GM12874 (cell line): ENCODE results near the gene RAB24.

Source experiments
- TF ChIP-seq, protein P1 (sequence below): IDR thresholded peaks from 2 replicates; pipeline ENCODE4 v1.5.1; 2011; ENCODE audit warnings: low read depth, mild to moderate bottlenecking, control low read depth, low read length, moderate library complexity; ENCODE audit not compliant: insufficient read depth

Gene RAB24

DNA sequence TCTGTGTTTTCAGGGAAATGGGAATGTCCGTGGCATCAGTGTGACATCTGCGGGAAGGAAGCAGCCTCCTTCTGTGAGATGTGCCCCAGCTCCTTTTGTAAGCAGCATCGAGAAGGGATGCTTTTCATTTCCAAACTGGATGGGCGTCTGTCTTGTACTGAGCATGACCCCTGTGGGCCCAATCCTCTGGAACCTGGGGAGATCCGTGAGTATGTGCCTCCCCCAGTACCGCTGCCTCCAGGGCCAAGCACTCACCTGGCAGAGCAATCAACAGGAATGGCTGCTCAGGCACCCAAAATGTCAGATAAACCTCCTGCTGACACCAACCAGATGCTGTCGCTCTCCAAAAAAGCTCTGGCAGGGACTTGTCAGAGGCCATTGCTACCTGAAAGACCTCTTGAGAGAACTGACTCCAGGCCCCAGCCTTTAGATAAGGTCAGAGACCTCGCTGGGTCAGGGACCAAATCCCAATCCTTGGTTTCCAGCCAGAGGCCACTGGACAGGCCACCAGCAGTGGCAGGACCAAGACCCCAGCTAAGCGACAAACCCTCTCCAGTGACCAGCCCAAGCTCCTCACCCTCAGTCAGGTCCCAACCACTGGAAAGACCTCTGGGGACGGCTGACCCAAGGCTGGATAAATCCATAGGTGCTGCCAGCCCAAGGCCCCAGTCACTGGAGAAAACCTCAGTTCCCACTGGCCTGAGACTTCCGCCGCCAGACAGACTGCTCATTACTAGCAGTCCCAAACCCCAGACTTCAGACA, 9.5 kb downstream of the RAB24 start:
- TF ChIP-seq, protein P1, sequence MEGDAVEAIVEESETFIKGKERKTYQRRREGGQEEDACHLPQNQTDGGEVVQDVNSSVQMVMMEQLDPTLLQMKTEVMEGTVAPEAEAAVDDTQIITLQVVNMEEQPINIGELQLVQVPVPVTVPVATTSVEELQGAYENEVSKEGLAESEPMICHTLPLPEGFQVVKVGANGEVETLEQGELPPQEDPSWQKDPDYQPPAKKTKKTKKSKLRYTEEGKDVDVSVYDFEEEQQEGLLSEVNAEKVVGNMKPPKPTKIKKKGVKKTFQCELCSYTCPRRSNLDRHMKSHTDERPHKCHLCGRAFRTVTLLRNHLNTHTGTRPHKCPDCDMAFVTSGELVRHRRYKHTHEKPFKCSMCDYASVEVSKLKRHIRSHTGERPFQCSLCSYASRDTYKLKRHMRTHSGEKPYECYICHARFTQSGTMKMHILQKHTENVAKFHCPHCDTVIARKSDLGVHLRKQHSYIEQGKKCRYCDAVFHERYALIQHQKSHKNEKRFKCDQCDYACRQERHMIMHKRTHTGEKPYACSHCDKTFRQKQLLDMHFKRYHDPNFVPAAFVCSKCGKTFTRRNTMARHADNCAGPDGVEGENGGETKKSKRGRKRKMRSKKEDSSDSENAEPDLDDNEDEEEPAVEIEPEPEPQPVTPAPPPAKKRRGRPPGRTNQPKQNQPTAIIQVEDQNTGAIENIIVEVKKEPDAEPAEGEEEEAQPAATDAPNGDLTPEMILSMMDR, result no peak

GRCh38 chr5:177291735-177292134, 11.8 kb downstream of the RAB24 start:
- TF ChIP-seq, protein P1, result no peak

DNA sequence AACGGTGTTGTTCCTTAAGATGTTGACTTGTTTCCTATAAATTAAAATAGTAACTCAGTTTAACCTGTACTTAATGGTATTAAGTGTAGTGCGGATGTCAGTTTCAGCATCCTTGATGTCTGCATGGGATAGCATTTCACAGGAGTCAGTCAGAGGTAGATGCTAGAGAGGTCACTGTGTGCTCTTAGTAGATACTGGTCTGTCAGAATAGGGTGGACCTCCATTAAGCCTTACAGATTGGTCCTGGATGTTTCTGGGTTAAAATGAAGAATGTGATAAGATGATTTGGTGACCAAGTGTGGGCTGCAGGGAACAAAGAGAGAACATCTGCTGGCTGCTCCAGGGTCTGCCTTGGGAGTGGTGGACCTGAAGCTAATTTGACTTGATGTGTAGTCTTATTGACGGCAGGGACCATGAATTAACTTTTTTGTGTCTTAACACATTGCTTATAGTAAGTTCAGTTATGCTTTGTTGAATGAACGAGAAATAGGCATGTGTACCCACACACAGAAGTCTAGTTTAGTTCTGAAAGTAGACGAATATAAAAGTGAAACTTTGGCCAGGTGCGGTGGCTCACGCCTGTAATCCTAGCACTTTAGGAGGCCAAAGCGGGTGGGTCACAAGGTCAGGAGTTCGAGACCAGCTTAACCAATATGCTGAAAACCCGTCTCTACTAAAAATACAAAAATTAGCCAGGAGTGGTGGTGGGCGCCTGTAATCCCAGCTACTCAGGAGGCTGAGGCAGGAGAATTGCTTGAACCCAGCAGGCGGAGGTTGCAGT, 12.5 kb downstream of the RAB24 start:
- TF ChIP-seq, protein P1, result no peak

DNA sequence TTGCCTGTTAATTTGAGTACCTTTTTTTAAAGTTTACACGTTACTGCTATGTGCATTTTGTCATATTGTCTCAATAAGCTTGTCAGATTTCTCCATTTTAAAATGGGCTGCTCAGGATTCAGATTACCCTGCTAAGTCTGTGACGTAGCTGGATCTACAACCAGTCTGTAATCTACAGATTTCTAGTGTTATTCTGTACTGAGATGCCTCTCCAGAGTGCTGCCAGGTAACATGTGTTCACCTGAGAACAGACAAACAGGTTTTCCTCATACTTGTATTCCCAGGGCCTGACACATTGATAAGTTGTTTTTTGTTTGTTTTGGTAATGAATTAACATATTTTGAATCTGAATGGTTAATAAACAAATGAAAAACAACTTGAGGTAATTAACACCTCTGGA, 15.3 kb downstream of the RAB24 start:
- TF ChIP-seq, protein P1, result no peak

DNA sequence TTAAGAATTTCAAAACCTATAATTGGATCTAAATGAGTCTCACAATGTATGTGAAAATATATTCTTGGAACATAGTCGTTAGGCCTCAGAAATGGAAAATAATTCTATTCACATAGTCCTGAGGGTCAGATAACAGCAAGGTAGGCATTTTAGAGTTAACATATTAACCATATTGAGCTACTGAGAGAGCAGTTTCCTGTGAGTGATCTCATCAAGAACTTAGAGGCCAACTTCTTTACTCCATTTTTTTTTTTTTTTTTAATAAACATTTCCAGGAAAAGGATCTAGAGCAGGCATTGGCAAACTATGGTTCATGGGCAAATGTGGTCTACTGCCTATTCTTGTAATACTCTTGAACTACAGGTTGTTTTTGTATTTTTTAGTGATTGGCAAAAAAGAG, 26.6 kb downstream of the RAB24 start:
- TF ChIP-seq, protein P1, result no peak

DNA sequence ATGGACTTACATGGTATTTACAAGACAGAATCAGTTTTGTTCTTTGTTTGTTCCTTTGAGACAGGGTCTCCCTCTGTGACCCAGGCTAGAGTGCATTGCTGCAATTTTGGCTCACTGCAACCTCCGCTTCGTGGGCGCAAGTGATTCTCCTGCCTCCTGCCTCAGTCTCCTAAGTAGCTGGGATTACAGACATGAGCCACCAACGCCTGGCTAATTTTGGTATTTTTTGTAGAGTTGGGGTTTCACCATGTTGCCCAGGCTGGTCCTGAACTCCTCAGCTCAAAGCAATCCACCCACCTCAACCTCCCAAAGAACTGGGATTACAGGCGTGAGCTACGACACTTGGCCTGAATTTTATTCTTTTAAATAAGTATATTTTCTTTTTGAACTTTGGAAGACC, 27.6 kb downstream of the RAB24 start:
- TF ChIP-seq, protein P1, result no peak

- TF ChIP-seq, protein P1, result no peak
Observed at GRCh38 chr5:177271113-177271512, 32.4 kb downstream of the RAB24 start.
